ENCODE results near the gene PIEZO1.

PIEZO1 gene

GRCh38 chr16:88737298-88738150, 47.5 kb downstream of the PIEZO1 start:
- peak; percentile 58 for DNase-seq (ENCODE audit: low read depth)

GRCh38 chr16:88736496-88736895, 48.5 kb downstream of the PIEZO1 start:
- DNase-seq (ENCODE audit: low read depth) = no peak

GRCh38 chr16:88736088-88736487, 48.9 kb downstream of the PIEZO1 start:
- DNase-seq (ENCODE audit: low read depth) = no peak

- DNase-seq (ENCODE audit: low read depth) = no peak
Observed at GRCh38 chr16:88735616-88736015, 49.4 kb downstream of the PIEZO1 start.

GRCh38 chr16:88735121-88735520, 49.9 kb downstream of the PIEZO1 start:
- DNase-seq (ENCODE audit: low read depth) = no peak

- no peak for DNase-seq (ENCODE audit: low read depth)
Observed at GRCh38 chr16:88734361-88734728, 50.7 kb downstream of the PIEZO1 start.

GRCh38 chr16:88733630-88734360, 51.2 kb downstream of the PIEZO1 start:
- DNase-seq (ENCODE audit: low read depth) = no peak

GRCh38 chr16:88732961-88733294, 52.1 kb downstream of the PIEZO1 start:
- DNase-seq (ENCODE audit: low read depth) = no peak

- no peak for DNase-seq (ENCODE audit: low read depth)
Observed at GRCh38 chr16:88732172-88732960, 52.7 kb downstream of the PIEZO1 start.

- no peak for DNase-seq (ENCODE audit: low read depth)
Observed at GRCh38 chr16:88731699-88732098, 53.3 kb downstream of the PIEZO1 start.

- no peak for DNase-seq (ENCODE audit: low read depth)
Observed at GRCh38 chr16:88730632-88731607, 54.1 kb downstream of the PIEZO1 start.

- no peak for DNase-seq (ENCODE audit: low read depth)
Observed at GRCh38 chr16:88727871-88728270, 57.1 kb downstream of the PIEZO1 start.

- no peak for DNase-seq (ENCODE audit: low read depth)
Observed at GRCh38 chr16:88726981-88727380, 58.0 kb downstream of the PIEZO1 start.

- DNase-seq (ENCODE audit: low read depth) = no peak
Observed at GRCh38 chr16:88726408-88726749, 58.6 kb downstream of the PIEZO1 start.

- DNase-seq (ENCODE audit: low read depth) = no peak
Observed at GRCh38 chr16:88725609-88726407, 59.2 kb downstream of the PIEZO1 start.

GRCh38 chr16:88724855-88725555, 60.0 kb downstream of the PIEZO1 start:
- DNase-seq (ENCODE audit: low read depth) = no peak

GRCh38 chr16:88723911-88724310, 61.1 kb downstream of the PIEZO1 start:
- no peak for DNase-seq (ENCODE audit: low read depth)

GRCh38 chr16:88723507-88723887, 61.5 kb downstream of the PIEZO1 start:
- no peak for DNase-seq (ENCODE audit: low read depth)

GRCh38 chr16:88722784-88723506, 62.1 kb downstream of the PIEZO1 start:
- no peak for DNase-seq (ENCODE audit: low read depth)
